GM12878 (cell line): ENCODE results near the gene CEP89. TPM values are rescaled to one million over a fixed set of nuclear protein-coding genes. Genes with fewer than 3 reads are reported as not detected.
"Not testable (repeated sequence)": the region's sequence is repeated elsewhere in the genome, so short reads cannot be mapped to it uniquely, and the experiment has no call there.

ENCODE experiments used
- ATAC-seq: fragments of 200-7000 bp; cut with Tn5 transposase; 3 replicates; pipeline ENCODE4 v1.9.1; 2020; ENCODE audit warnings: mild to moderate bottlenecking, moderate library complexity
- BruUV-seq: library from RNA; stranded (reverse); fragments of 400-500 nt; replicated peaks from 2 replicates; lab custom pipeline; 2021; lab: Mats Ljungman, UMichigan
- CTCF ChIA-PET: fragments of 300-600 bp; sonication (Branson Sonifier 250); formaldehyde crosslinking; extraction: SDS; loops from one replicate; lab custom pipeline; 2021; ENCODE audit warnings: inconsistent platforms; lab: Yijun Ruan, JAX
- POLR2A ChIA-PET: fragments of 350-600 bp; formaldehyde crosslinking; extraction: SDS; loops from one replicate; lab custom pipeline; 2021; ENCODE audit warnings: inconsistent platforms; lab: Charles Lee
- RAD21 ChIA-PET: fragments of 300-600 bp; sonication (Branson Sonifier 250); formaldehyde crosslinking; loops from one replicate; lab custom pipeline; 2023; ENCODE audit warnings: antibody characterized with exemption; ENCODE audit not compliant: unreplicated experiment; lab: Charles Lee
- SMC1A ChIA-PET: fragments of 300-600 bp; sonication (Branson Sonifier 250); formaldehyde crosslinking; loops from one replicate; lab custom pipeline; 2023; ENCODE audit not compliant: unreplicated experiment, uncharacterized antibody; lab: Charles Lee
- DNase-seq: peaks from one replicate; pipeline ENCODE4 v3.0.0-alpha.2; 2011; ENCODE audit warnings: low read depth, low spot score
- FAIRE-seq: peaks from 3 replicates; lab custom pipeline; 2011; peaks lifted over from hg19 to GRCh38; lab: Jason Lieb, UNC
- H2AFZ ChIP-seq: 2 replicates; pipeline ENCODE4 v1.6.0; 2011; ENCODE audit warnings: low read depth, low read length, control low read depth; ENCODE audit not compliant: control insufficient read depth
- H3K27ac ChIP-seq: 2 replicates; pipeline ENCODE4 v1.5.1; 2011; ENCODE audit warnings: control low read depth; ENCODE audit not compliant: control insufficient read depth, insufficient read depth
- H3K27me3 ChIP-seq, 2 experiments: replicated peaks in 1 of 2; 2 replicates each; pipeline versions ENCODE4 v1.6.0 to v1.6.1; 2011; ENCODE audit warnings: low read length in 1 of 2; ENCODE audit not compliant: control insufficient read depth in 2 of 2, insufficient read depth in 2 of 2
- H3K36me3 ChIP-seq, 2 experiments: 2 replicates each; pipeline ENCODE4 v1.5.1; 2011; ENCODE audit warnings: low read length in 1 of 2; ENCODE audit not compliant: control insufficient read depth in 2 of 2, insufficient read depth in 2 of 2
- H3K4me1 ChIP-seq: 2 replicates; pipeline ENCODE4 v1.6.1; 2011; ENCODE audit warnings: mild to moderate bottlenecking, low read length, moderate library complexity, mixed read lengths; ENCODE audit not compliant: control insufficient read depth, insufficient read depth
- H3K4me2 ChIP-seq: 2 replicates; pipeline ENCODE4 v1.6.0; 2011; ENCODE audit warnings: control low read depth; ENCODE audit not compliant: control insufficient read depth, insufficient read depth
- H3K4me3 ChIP-seq: fragments of 200-600 bp; sonication (generic); 2 replicates; pipeline ENCODE4 v1.5.1; 2016
- H3K79me2 ChIP-seq: 2 replicates; pipeline ENCODE4 v1.6.0; 2011; ENCODE audit warnings: low read length; ENCODE audit not compliant: control insufficient read depth, insufficient read depth
- H3K9ac ChIP-seq: 2 replicates; pipeline ENCODE4 v1.8.0; 2011; ENCODE audit warnings: low read length, control low read depth, mixed read lengths; ENCODE audit not compliant: control insufficient read depth, insufficient read depth
- H3K9me3 ChIP-seq: replicated peaks from 3 replicates; pipeline ENCODE4 v1.5.1; 2011; ENCODE audit warnings: mild to moderate bottlenecking, low read length; ENCODE audit not compliant: control insufficient read depth, insufficient read depth
- H4K20me1 ChIP-seq: 2 replicates; pipeline ENCODE4 v1.6.0; 2011; ENCODE audit not compliant: control insufficient read depth, insufficient read depth
- STAT3 ChIP-seq: IDR thresholded peaks from 2 replicates; pipeline ENCODE4 v1.6.1; 2011; ENCODE audit warnings: low read depth, low read length, improper control_type of control experiment
- ZNF687 ChIP-seq: fragments of 450-650 bp; IDR thresholded peaks from 2 replicates; pipeline ENCODE4 v1.6.1; 2017; ENCODE audit warnings: mild to moderate bottlenecking, moderate library complexity
- ZSCAN29 ChIP-seq: fragments of 450-650 bp; IDR thresholded peaks from 2 replicates; pipeline ENCODE4 v1.6.1; 2017; ENCODE audit warnings: mild to moderate bottlenecking, moderate library complexity
- WGBS: methylation state at CpG from one replicate; pipeline ENCODE4 v1.1.6; 2016; ENCODE audit warnings: low lambda C conversion rate; ENCODE audit not compliant: insufficient replicate concordance, insufficient coverage; ENCODE audit errors: missing lambda C conversion rate; 5-methylcytosine and 5-hydroxymethylcytosine counted together
- in situ Hi-C: fragments of 300-500 bp; cut with MboI; formaldehyde crosslinking; loops from 9 replicates; pipeline ENCODE4 v1.14.3; 2018; ENCODE audit warnings: mixed read lengths
- intact Hi-C: fragments of 100-400 bp; cut with micrococcal nuclease; formaldehyde crosslinking; loops from one replicate; pipeline ENCODE4 v1.14.2; 2022; ENCODE audit not compliant: unreplicated experiment
- polyA plus RNA-seq, 11 experiments: library from polyadenylated mRNA; depleted of rRNA in 4 of 11; unstranded in 6 of 11; stranded (reverse) in 5 of 11; fragments of >200 nt; fragmentation: Nextera tagmentation in 4 of 11; fragmentation: Illumina TruSeq in 1 of 11; extraction: Ambion mirVana in 4 of 11; extraction: Trizol in 1 of 11; gene quantifications; 1 replicate in 1 of 11; 2 replicates in 10 of 11; pipeline versions ENCODE4 v1.2.1 to v1.2.3, GENCODE V29; 2011 to 2016; ENCODE audit warnings: inconsistent platforms in 2 of 11, missing spikeins in 2 of 11, low read depth in 1 of 11
- total RNA-seq, 4 experiments: library from RNA; depleted of rRNA in 3 of 4; stranded (reverse); fragments of >200 nt in 3 of 4; fragmentation: Illumina TruSeq in 1 of 4; extraction: Trizol in 1 of 4; gene quantifications; 2 replicates each; pipeline versions ENCODE4 v1.2.1 to v1.2.3, GENCODE V29; 2013 to 2021

Gene CEP89
- total and polyA plus RNA-seq, 10 of the 15 experiments (the other 5 are each of a cell fraction or from before 2014, with no cell fraction given): 6.0 to 19.3 (median 10.2) TPM

- POLR2A ChIA-PET, SMC1A ChIA-PET, H3K9me3 ChIP-seq, H3K4me3 ChIP-seq, intact Hi-C loops, RAD21 ChIA-PET, ATAC-seq, FAIRE-seq, H2AFZ ChIP-seq, H3K9ac ChIP-seq, H3K79me2 ChIP-seq, DNase-seq, H3K27ac ChIP-seq, BruUV-seq, in situ Hi-C loops, H4K20me1 ChIP-seq, H3K36me3 ChIP-seq, H3K4me1 ChIP-seq, H3K27me3 ChIP-seq, H3K4me2 ChIP-seq, CTCF ChIA-PET: not testable (repeated sequence)
- 80% methylated on average over 7 of the region's 7 CpGs for WGBS
Measured at GRCh38 chr19:32856818-32857217, 114.9 kb downstream of the CEP89 start.

- TF ChIP-seq ZSCAN29 (no peak), ZNF687 (no peak), STAT3 (no peak)
- ChIA-PET SMC1A (no interaction called here), RAD21 (no interaction called here), POLR2A (no interaction called here), CTCF (no interaction called here)
- Histone ChIP-seq H4K20me1 (no peaks in the 10 kb centered on the region), H2AFZ (no peak overlapping the region), H3K4me3 (no peak overlapping the region), H3K9me3 (no peaks in the 10 kb centered on the region), H3K36me3 (no peaks in the 10 kb centered on the region), H3K4me2 (no peak overlapping the region), H3K9ac (no peak overlapping the region), H3K27ac (no peak overlapping the region), H3K27me3 (no peaks in the 10 kb centered on the region), H3K4me1 (no peaks in the 10 kb centered on the region), H3K79me2 (no peaks in the 10 kb centered on the region)
- ATAC-seq: no peak
- 65% methylated on average over 6 of the region's 6 CpGs for WGBS
- BruUV-seq: no TSS peak
- DNase-seq: no peak
- intact Hi-C loops: no loop called here
- in situ Hi-C loops: no loop called here
- no peak for FAIRE-seq
Measured at GRCh38 chr19:32852216-32852615, 119.5 kb downstream of the CEP89 start.

GRCh38 chr19:32848035-32848434 is 123.7 kb downstream of the CEP89 start:
- in situ Hi-C loops, H3K27ac ChIP-seq, SMC1A ChIA-PET, RAD21 ChIA-PET, H3K4me1 ChIP-seq, H3K4me3 ChIP-seq, ATAC-seq, DNase-seq, CTCF ChIA-PET, H3K36me3 ChIP-seq, BruUV-seq, H3K9ac ChIP-seq, intact Hi-C loops, H4K20me1 ChIP-seq, H3K4me2 ChIP-seq, FAIRE-seq, H3K79me2 ChIP-seq, H3K9me3 ChIP-seq, H2AFZ ChIP-seq, POLR2A ChIA-PET, H3K27me3 ChIP-seq: not testable (repeated sequence)
- WGBS: 0% methylated on average over 1 of the region's 2 CpGs
